DND-41 (cell line): ENCODE data around the gene PFDN2.

ENCODE experiments used
- EZH2 ChIP-seq: IDR thresholded peaks from 3 replicates; pipeline ENCODE4 v1.6.1; 2012; ENCODE audit warnings: borderline replicate concordance, low read depth, mild to moderate bottlenecking, moderate library complexity, low read length, inconsistent platforms; ENCODE audit not compliant: severe bottlenecking
- TF ChIP-seq, protein P1 (sequence below): IDR thresholded peaks from 2 replicates; pipeline ENCODE4 v1.5.1; 2012; ENCODE audit warnings: borderline replicate concordance, low read length, moderate library complexity, mild to moderate bottlenecking; ENCODE audit not compliant: poor library complexity, severe bottlenecking; ENCODE audit errors: extremely low read depth

DNA sequence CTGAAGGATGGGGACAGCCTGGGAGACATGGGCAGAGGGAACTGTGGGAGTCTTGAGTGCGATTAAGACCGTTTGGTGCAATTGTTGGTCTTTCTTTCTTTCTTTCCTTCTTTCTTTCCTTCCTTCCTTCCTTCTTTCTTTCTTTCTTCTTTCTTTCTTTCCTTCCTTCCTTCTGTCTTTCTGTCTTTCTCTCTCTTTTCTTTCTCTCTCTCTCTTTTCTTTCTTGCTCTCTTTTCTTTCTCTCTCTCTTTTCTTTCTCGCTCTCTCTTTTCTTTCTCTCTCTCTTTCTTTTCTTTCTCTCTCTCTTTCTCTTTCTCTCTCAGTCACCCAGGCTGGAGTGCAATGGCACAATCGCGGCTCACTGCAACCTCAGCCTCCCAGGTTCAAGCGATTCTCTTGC lies 22.6 kb downstream of the PFDN2 start:
- TF ChIP-seq, protein P1, sequence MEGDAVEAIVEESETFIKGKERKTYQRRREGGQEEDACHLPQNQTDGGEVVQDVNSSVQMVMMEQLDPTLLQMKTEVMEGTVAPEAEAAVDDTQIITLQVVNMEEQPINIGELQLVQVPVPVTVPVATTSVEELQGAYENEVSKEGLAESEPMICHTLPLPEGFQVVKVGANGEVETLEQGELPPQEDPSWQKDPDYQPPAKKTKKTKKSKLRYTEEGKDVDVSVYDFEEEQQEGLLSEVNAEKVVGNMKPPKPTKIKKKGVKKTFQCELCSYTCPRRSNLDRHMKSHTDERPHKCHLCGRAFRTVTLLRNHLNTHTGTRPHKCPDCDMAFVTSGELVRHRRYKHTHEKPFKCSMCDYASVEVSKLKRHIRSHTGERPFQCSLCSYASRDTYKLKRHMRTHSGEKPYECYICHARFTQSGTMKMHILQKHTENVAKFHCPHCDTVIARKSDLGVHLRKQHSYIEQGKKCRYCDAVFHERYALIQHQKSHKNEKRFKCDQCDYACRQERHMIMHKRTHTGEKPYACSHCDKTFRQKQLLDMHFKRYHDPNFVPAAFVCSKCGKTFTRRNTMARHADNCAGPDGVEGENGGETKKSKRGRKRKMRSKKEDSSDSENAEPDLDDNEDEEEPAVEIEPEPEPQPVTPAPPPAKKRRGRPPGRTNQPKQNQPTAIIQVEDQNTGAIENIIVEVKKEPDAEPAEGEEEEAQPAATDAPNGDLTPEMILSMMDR, result no peak
- no peak for TF ChIP-seq EZH2
